Right kidney (tissue), 1 donor: Measurements from ENCODE around the gene AVPR2.
A peak's percentile ranks its signal among the peaks of the same experiment; 100 is the strongest.

Experiments
- DNase-seq: peaks from one replicate; pipeline ENCODE4 v3.0.0-alpha.2; 2016

AVPR2 gene

GRCh38 chrX:153951683-153952372 lies 47.4 kb downstream of the AVPR2 start:
- DNase-seq: no peak

- no peak for DNase-seq
Observed at GRCh38 chrX:153952373-153953026, 48.0 kb downstream of the AVPR2 start.

DNA sequence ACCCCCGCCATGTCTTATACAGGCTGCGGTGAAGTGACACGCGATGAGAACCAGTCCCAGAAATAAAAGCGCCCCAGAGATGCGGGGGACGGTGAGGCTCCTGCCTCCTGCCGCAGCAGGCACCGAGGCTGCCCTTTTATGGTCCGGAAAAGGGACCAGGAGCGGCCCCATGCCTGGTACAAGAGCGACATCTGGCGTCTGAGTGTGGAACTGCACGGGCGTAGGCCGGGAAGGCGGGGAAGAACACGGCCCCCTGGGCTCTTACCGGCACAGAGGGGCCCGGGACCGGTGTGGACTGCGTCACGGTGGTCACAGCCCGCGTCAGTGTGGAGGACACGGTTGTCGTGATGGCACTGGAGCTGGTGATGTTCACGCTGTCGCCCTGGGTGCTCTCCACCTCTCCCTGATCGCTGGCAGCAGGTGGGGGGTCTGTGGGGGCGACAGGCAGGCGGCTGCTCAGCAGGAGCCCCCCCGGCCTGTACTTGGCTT lies 48.9 kb downstream of the AVPR2 start:
- peak; percentile 58 for DNase-seq

GRCh38 chrX:153953892-153954557 lies 49.6 kb downstream of the AVPR2 start:
- no peak for DNase-seq

- no peak for DNase-seq
Observed at GRCh38 chrX:153954558-153955227, 50.2 kb downstream of the AVPR2 start.

DNA sequence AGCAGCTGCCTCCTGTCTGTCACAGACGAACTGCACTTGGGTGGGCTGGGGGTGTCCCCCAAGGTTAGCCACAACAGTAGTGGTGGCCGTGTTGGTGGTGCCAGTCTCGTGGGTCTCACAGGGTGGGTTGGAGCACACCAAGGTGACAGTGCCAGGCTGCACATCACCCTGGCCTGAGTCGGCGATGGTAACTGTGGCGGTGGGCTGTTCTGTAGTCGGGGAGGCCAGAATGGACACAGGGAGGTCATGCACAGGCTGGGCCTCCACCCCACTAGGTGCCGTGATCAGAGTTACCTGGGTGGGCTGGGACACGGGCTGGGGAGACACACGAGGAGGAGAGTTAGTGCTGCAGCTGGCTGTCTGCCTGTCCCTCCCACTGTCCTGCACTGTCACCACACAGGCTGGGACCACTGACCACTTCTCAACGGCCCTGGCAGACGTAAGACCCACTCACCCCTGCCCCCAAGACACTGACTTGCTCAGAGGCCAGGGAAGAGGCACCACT lies 50.8 kb downstream of the AVPR2 start:
- no peak for DNase-seq

DNA sequence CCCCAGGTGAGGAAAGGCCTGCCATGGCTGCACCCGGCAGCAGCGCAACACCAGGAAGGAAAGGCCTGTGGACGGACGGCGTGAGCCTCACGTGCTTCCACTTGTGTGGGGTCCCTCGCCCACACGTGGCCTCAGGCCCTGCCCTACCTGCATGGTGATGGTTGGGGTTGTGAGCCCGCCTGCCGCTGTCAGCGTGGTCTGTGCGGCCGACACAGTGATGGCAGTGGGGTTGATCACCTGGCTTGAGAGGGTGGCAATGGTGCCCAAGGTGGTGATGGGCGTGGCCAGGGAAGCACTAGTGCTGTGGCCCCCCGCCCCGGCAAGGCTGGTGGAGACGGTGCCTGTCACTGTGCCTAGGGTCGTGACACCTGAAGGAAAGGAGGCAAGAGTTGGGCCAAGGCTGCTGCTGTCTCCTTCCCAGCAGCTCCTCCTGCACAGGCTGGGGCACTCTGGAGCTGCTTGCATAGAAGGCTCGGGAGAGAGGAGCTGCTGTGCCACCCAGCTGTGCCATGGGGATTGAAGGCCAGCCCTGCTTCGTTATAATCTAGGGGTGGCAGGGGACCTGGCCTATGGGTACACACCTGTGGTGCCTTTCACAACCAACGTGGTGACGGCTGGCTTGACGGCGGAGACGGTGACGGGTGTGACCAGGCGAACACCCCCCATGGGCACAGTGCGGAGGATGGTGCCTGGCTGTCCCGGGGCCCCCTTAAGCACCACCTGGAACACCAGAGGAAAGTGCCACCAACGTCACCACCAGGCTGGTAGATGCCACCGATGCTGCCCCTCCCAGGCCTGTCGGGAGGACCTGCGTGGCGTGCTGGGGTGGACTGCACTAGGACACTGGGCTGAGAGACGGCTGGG lies 51.8 kb downstream of the AVPR2 start:
- DNase-seq: no peak
